GM20000 (cell line): ENCODE data around the gene AKTIP.
A peak's percentile ranks its signal among the peaks of the same experiment; 100 is the strongest.

ENCODE experiments used
- DNase-seq: peaks from one replicate; pipeline ENCODE4 v3.0.0; 2012; ENCODE audit warnings: low spot score
- CTCF ChIP-seq: IDR thresholded peaks from 2 replicates; pipeline ENCODE4 v1.5.1; 2012; ENCODE audit warnings: mild to moderate bottlenecking, control low read depth; ENCODE audit errors: extremely low read depth, missing control alignments

Gene AKTIP

GRCh38 chr16:53465606-53466280, 37.3 kb downstream of the AKTIP start:
- no peak for DNase-seq
- no peak for TF ChIP-seq CTCF

GRCh38 chr16:53458635-53459034, 44.4 kb downstream of the AKTIP start:
- DNase-seq, result no peak
- TF ChIP-seq CTCF, result no peak

- TF ChIP-seq CTCF, result no peak
- DNase-seq, result peak; percentile 75
These were observed 45.3 kb downstream of the AKTIP start for GRCh38 chr16:53457670-53458069.

- peak; percentile 6 for DNase-seq
- TF ChIP-seq CTCF, result no peak
These were observed 46.4 kb downstream of the AKTIP start for GRCh38 chr16:53456625-53457024.

GRCh38 chr16:53453928-53454327, 49.1 kb downstream of the AKTIP start:
- TF ChIP-seq CTCF, result no peak
- no peak for DNase-seq

GRCh38 chr16:53449816-53450517, 53.0 kb downstream of the AKTIP start:
- TF ChIP-seq CTCF, result no peak
- no peak for DNase-seq

GRCh38 chr16:53446090-53446489, 56.9 kb downstream of the AKTIP start:
- no peak for TF ChIP-seq CTCF
- no peak for DNase-seq
